HepG2 (cell line): ENCODE results near the gene ZSWIM8. TPM values are rescaled to one million over a fixed set of nuclear protein-coding genes. Genes with fewer than 3 reads are reported as not detected.

Source experiments
- GZF1 ChIP-seq: sonication (generic); formaldehyde crosslinking; IDR thresholded peaks from 2 replicates; pipeline ENCODE4 v1.5.1; 2020; ENCODE audit warnings: mild to moderate bottlenecking, missing genetic modification reagents
- HES4 ChIP-seq: sonication (generic); formaldehyde crosslinking; IDR thresholded peaks from 2 replicates; pipeline ENCODE4 v1.9.0; 2021; ENCODE audit warnings: mild to moderate bottlenecking, missing genetic modification reagents, borderline replicate concordance
- TBX3 ChIP-seq: fragments of 450-650 bp; IDR thresholded peaks from 2 replicates; pipeline ENCODE4 v1.6.1; 2017; ENCODE audit warnings: antibody characterized with exemption, mild to moderate bottlenecking, inconsistent platforms, borderline replicate concordance
- ZMAT3 ChIP-seq: sonication (generic); formaldehyde crosslinking; conservative IDR thresholded peaks from 2 replicates; pipeline ENCODE4 v1.7.0; 2021; ENCODE audit warnings: missing genetic modification reagents
- ZNF292 ChIP-seq: sonication (generic); formaldehyde crosslinking; IDR thresholded peaks from 2 replicates; pipeline ENCODE4 v1.8.1; 2022; ENCODE audit warnings: mild to moderate bottlenecking, low read depth, missing genetic modification reagents, borderline replicate concordance
- ZNF33A ChIP-seq: sonication (generic); formaldehyde crosslinking; IDR thresholded peaks from 2 replicates; pipeline ENCODE4 v1.5.1; 2020; ENCODE audit warnings: missing genetic modification reagents, mild to moderate bottlenecking, moderate library complexity, borderline replicate concordance
- ZNF460 ChIP-seq: sonication (generic); formaldehyde crosslinking; IDR thresholded peaks from 2 replicates; pipeline ENCODE4 v1.5.1; 2020; ENCODE audit warnings: missing genetic modification reagents, mild to moderate bottlenecking, borderline replicate concordance
- ZNF557 ChIP-seq: sonication (generic); formaldehyde crosslinking; IDR thresholded peaks from 2 replicates; pipeline ENCODE4 v1.4.0; 2020; ENCODE audit warnings: missing genetic modification reagents
- ZNF558 ChIP-seq: sonication (generic); formaldehyde crosslinking; IDR thresholded peaks from 2 replicates; pipeline ENCODE4 v1.9.0; 2022; ENCODE audit warnings: mild to moderate bottlenecking, missing genetic modification reagents, borderline replicate concordance
- ZNF83 ChIP-seq: sonication (generic); formaldehyde crosslinking; IDR thresholded peaks from 2 replicates; pipeline ENCODE4 v1.4.0; 2020; ENCODE audit warnings: missing genetic modification reagents, mild to moderate bottlenecking, borderline replicate concordance
- polyA plus RNA-seq, 8 experiments: library from polyadenylated mRNA; depleted of rRNA in 3 of 8; stranded (reverse) in 7 of 8; unstranded in 1 of 8; fragments of >200 nt; fragmentation: Illumina TruSeq in 4 of 8; extraction: Trizol in 4 of 8; gene quantifications; 2 replicates each; pipeline versions ENCODE4 v1.2.1 to v1.2.3, GENCODE V29; 2011 to 2016; ENCODE audit warnings: low read depth in 4 of 8, missing spikeins in 1 of 8, mixed read lengths in 1 of 8; ENCODE audit not compliant: insufficient read depth in 1 of 8
- total RNA-seq, 5 experiments: library from RNA; depleted of rRNA; stranded (reverse); fragments of >200 nt; fragmentation: Illumina TruSeq; extraction: Trizol; gene quantifications; 2 replicates each; pipeline ENCODE4 v1.2.3, GENCODE V29; 2016; ENCODE audit warnings: low read depth in 1 of 5
- TF ChIP-seq, protein P1 (sequence below): sonication (generic); formaldehyde crosslinking; IDR thresholded peaks from 2 replicates; pipeline ENCODE4 v1.4.0; 2020; ENCODE audit warnings: mild to moderate bottlenecking, missing genetic modification reagents
- TF ChIP-seq, protein P2 (sequence below): sonication (generic); formaldehyde crosslinking; IDR thresholded peaks from 2 replicates; pipeline ENCODE4 v1.8.0; 2022; ENCODE audit warnings: missing genetic modification reagents, mild to moderate bottlenecking, borderline replicate concordance
- TF ChIP-seq, protein P3 (sequence below): sonication (generic); formaldehyde crosslinking; IDR thresholded peaks from 2 replicates; pipeline ENCODE4 v1.4.0; 2020; ENCODE audit warnings: mild to moderate bottlenecking, missing genetic modification reagents
- TF ChIP-seq, protein P4 (sequence below): sonication (generic); formaldehyde crosslinking; conservative IDR thresholded peaks from 2 replicates; pipeline ENCODE4 v1.4.0; 2020; ENCODE audit warnings: missing genetic modification reagents
- TF ChIP-seq, protein P5 (sequence below): sonication (generic); formaldehyde crosslinking; IDR thresholded peaks from 2 replicates; pipeline ENCODE4 v1.4.0; 2020; ENCODE audit warnings: missing genetic modification reagents, borderline replicate concordance
- TF ChIP-seq, protein P6 (sequence below): sonication (generic); formaldehyde crosslinking; IDR thresholded peaks from 2 replicates; pipeline ENCODE4 v1.5.0; 2020; ENCODE audit warnings: missing genetic modification reagents
- TF ChIP-seq, protein P7 (sequence below): sonication (generic); formaldehyde crosslinking; IDR thresholded peaks from 2 replicates; pipeline ENCODE4 v1.5.1; 2020; ENCODE audit warnings: mild to moderate bottlenecking, missing genetic modification reagents

ZSWIM8 gene
- total and polyA plus RNA-seq, 2 of the 13 experiments (the other 11 are each of a cell fraction or from before 2014, with no cell fraction given) = 39.9 to 98.2 TPM

DNA sequence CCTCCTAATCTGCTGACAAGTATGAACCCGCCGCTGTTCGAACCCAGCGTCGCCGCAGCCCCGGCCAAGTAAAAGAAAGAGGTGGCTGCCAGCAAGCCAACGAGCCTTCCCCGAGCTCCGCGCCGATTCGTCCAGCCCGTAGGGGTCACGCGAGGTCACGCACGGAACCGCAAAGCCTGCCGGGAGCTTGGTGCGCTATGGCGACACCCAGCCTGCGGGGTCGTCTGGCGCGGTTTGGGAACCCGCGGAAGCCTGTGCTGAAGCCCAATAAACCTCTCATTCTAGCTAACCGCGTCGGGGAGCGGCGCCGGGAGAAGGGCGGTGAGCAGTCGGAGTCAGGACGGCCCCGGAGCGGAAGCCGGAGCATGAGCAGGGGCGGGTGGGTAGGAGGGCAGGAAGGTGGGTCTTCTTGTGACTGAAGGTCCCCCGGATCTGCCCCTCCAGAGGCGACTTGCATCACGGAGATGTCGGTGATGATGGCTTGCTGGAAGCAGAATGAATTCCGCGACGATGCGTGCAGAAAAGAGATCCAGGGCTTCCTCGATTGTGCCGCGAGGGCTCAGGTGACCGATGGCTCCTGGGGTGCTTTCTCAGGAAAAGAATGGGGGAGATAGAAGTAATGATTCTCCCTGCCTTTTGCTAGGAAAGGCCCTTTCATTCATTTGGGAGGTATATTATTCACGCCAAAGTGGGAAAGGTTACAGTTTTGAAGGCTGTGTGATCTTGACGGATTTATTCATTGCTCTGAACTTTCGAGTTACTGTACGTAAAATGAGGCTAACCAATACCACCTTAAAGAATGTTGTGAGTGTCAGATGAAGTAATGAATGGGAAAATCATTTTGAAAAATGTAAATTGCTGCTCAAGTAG is 3.3 kb upstream of the ZSWIM8 start, which contains the start of gene CHCHD1 (continued):
- TF ChIP-seq, protein P1, sequence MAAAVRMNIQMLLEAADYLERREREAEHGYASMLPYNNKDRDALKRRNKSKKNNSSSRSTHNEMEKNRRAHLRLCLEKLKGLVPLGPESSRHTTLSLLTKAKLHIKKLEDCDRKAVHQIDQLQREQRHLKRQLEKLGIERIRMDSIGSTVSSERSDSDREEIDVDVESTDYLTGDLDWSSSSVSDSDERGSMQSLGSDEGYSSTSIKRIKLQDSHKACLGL (CRISPR knock-in tag) = no peak
- TF ChIP-seq, protein P2, sequence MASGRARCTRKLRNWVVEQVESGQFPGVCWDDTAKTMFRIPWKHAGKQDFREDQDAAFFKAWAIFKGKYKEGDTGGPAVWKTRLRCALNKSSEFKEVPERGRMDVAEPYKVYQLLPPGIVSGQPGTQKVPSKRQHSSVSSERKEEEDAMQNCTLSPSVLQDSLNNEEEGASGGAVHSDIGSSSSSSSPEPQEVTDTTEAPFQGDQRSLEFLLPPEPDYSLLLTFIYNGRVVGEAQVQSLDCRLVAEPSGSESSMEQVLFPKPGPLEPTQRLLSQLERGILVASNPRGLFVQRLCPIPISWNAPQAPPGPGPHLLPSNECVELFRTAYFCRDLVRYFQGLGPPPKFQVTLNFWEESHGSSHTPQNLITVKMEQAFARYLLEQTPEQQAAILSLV (CRISPR knock-in tag) = no peak; the same call in 1 of the 2 replicates
- TF ChIP-seq, protein P3, sequence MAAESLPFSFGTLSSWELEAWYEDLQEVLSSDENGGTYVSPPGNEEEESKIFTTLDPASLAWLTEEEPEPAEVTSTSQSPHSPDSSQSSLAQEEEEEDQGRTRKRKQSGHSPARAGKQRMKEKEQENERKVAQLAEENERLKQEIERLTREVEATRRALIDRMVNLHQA (CRISPR knock-in tag) = no peak
- TF ChIP-seq, protein P4, sequence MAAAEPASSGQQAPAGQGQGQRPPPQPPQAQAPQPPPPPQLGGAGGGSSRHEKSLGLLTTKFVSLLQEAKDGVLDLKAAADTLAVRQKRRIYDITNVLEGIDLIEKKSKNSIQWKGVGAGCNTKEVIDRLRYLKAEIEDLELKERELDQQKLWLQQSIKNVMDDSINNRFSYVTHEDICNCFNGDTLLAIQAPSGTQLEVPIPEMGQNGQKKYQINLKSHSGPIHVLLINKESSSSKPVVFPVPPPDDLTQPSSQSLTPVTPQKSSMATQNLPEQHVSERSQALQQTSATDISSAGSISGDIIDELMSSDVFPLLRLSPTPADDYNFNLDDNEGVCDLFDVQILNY = no peak; the same call in 1 of the 2 replicates
- TF ChIP-seq ZNF83 (CRISPR knock-in tag) (no peak), ZNF558 (0 out of 2 replicates have a peak, but pooled peaks have one; percentile 49), ZNF33A (CRISPR knock-in tag) (no peak), TBX3 (no peak), HES4 (no peak; the same call in 1 of the 2 replicates), ZNF460 (no peak), ZNF557 (no peak), ZNF292 (CRISPR knock-in tag) (no peak), ZMAT3 (CRISPR knock-in tag) (0 out of 2 replicates have a peak, but pooled peaks have one; percentile 37), GZF1 (CRISPR knock-in tag) (no peak)
- TF ChIP-seq, protein P5, sequence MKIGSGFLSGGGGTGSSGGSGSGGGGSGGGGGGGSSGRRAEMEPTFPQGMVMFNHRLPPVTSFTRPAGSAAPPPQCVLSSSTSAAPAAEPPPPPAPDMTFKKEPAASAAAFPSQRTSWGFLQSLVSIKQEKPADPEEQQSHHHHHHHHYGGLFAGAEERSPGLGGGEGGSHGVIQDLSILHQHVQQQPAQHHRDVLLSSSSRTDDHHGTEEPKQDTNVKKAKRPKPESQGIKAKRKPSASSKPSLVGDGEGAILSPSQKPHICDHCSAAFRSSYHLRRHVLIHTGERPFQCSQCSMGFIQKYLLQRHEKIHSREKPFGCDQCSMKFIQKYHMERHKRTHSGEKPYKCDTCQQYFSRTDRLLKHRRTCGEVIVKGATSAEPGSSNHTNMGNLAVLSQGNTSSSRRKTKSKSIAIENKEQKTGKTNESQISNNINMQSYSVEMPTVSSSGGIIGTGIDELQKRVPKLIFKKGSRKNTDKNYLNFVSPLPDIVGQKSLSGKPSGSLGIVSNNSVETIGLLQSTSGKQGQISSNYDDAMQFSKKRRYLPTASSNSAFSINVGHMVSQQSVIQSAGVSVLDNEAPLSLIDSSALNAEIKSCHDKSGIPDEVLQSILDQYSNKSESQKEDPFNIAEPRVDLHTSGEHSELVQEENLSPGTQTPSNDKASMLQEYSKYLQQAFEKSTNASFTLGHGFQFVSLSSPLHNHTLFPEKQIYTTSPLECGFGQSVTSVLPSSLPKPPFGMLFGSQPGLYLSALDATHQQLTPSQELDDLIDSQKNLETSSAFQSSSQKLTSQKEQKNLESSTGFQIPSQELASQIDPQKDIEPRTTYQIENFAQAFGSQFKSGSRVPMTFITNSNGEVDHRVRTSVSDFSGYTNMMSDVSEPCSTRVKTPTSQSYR = 0 out of 2 replicates have a peak, but pooled peaks have one; percentile 28
- TF ChIP-seq, protein P6, sequence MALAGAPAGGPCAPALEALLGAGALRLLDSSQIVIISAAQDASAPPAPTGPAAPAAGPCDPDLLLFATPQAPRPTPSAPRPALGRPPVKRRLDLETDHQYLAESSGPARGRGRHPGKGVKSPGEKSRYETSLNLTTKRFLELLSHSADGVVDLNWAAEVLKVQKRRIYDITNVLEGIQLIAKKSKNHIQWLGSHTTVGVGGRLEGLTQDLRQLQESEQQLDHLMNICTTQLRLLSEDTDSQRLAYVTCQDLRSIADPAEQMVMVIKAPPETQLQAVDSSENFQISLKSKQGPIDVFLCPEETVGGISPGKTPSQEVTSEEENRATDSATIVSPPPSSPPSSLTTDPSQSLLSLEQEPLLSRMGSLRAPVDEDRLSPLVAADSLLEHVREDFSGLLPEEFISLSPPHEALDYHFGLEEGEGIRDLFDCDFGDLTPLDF = 0 out of 2 replicates have a peak, but pooled peaks have one; percentile 45
- TF ChIP-seq, protein P7, sequence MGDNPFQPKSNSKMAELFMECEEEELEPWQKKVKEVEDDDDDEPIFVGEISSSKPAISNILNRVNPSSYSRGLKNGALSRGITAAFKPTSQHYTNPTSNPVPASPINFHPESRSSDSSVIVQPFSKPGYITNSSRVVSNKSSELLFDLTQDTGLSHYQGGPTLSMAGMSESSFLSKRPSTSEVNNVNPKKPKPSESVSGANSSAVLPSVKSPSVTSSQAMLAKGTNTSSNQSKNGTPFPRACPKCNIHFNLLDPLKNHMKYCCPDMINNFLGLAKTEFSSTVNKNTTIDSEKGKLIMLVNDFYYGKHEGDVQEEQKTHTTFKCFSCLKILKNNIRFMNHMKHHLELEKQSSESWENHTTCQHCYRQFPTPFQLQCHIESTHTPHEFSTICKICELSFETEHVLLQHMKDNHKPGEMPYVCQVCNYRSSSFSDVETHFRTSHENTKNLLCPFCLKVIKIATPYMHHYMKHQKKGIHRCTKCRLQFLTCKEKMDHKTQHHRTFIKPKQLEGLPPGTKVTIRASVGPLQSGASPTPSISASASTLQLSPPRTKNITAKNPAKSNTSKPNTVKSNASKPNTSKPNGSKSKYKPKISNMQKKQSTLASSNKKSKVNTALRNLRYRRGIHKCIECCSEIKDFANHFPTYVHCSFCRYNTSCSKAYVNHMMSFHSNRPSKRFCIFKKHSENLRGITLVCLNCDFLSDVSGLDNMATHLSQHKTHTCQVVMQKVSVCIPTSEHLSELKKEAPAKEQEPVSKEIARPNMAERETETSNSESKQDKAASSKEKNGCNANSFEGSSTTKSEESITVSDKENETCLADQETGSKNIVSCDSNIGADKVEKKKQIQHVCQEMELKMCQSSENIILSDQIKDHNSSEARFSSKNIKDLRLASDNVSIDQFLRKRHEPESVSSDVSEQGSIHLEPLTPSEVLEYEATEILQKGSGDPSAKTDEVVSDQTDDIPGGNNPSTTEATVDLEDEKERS (CRISPR knock-in tag) = no peak
